IMR-90 (cell line): ENCODE data around the gene PLCXD1. TPM values are rescaled to one million over a fixed set of nuclear protein-coding genes. Genes with fewer than 3 reads are reported as not detected.

ENCODE experiments used
- ATAC-seq: fragments of 200-7000 bp; cut with Tn5 transposase; 2 replicates; pipeline ENCODE4 v1.9.1; 2020; ENCODE audit warnings: low read depth, mild to moderate bottlenecking, moderate library complexity
- BruUV-seq: library from RNA; stranded (reverse); fragments of 400-500 nt; replicated peaks from 2 replicates; lab custom pipeline; 2021; lab: Mats Ljungman, UMichigan
- CTCF ChIA-PET: fragments of 300-600 bp; formaldehyde crosslinking; extraction: SDS; loops from one replicate; lab custom pipeline; 2021; ENCODE audit warnings: antibody characterized with exemption; lab: Yijun Ruan, JAX
- POLR2A ChIA-PET: fragments of 300-600 bp; sonication (Branson Sonifier 250); formaldehyde crosslinking; loops from one replicate; lab custom pipeline; 2022; ENCODE audit warnings: antibody characterized with exemption; ENCODE audit not compliant: unreplicated experiment; lab: Charles Lee
- DNase-seq: peaks from one replicate; pipeline ENCODE4 v3.0.0; 2013
- H2AFZ ChIP-seq: replicated peaks from 2 replicates; pipeline ENCODE3; 2013; ENCODE audit warnings: low read length, mild to moderate bottlenecking; ENCODE audit not compliant: poor library complexity
- H2AK5ac ChIP-seq: 2 replicates; pipeline ENCODE4 v1.6.1; 2013; ENCODE audit warnings: low read depth, low read length, inconsistent platforms
- H2AK9ac ChIP-seq: replicated peaks from 2 replicates; pipeline ENCODE3; 2013; ENCODE audit warnings: mild to moderate bottlenecking, low read depth, low read length, moderate library complexity; ENCODE audit not compliant: poor library complexity
- H2BK120ac ChIP-seq: 2 replicates; pipeline ENCODE4 v1.6.1; 2013; ENCODE audit warnings: low read depth, low read length, inconsistent platforms
- H2BK15ac ChIP-seq: 3 replicates; pipeline ENCODE4 v1.6.1; 2013; ENCODE audit warnings: low read depth, low read length, inconsistent platforms
- H2BK20ac ChIP-seq: 2 replicates; pipeline ENCODE4 v1.6.1; 2013; ENCODE audit warnings: low read depth, mild to moderate bottlenecking, inconsistent platforms, low read length, moderate library complexity
- H2BK5ac ChIP-seq: 2 replicates; pipeline ENCODE4 v1.6.1; 2013; ENCODE audit warnings: mild to moderate bottlenecking, low read depth, low read length, inconsistent platforms; ENCODE audit not compliant: poor library complexity, severe bottlenecking
- H3K14ac ChIP-seq: replicated peaks from 2 replicates; pipeline ENCODE4 v1.6.1; 2013; ENCODE audit warnings: low read depth, low read length, inconsistent platforms
- H3K18ac ChIP-seq: 2 replicates; pipeline ENCODE4 v1.6.1; 2013; ENCODE audit warnings: low read depth, low read length, control low read depth
- H3K23ac ChIP-seq: 2 replicates; pipeline ENCODE4 v1.6.1; 2013; ENCODE audit warnings: low read depth, low read length, inconsistent platforms
- H3K27ac ChIP-seq: 2 replicates; pipeline ENCODE4 v1.5.1; 2013; ENCODE audit warnings: mild to moderate bottlenecking, control low read depth, low read length; ENCODE audit not compliant: insufficient read depth
- H3K27me3 ChIP-seq: 2 replicates; pipeline ENCODE4 v1.6.1; 2013; ENCODE audit warnings: low read length; ENCODE audit not compliant: control insufficient read depth, insufficient read depth
- H3K36me3 ChIP-seq: 2 replicates; pipeline ENCODE4 v1.6.1; 2013; ENCODE audit warnings: low read length, mixed read lengths; ENCODE audit not compliant: control insufficient read depth, insufficient read depth
- H3K4ac ChIP-seq: 2 replicates; pipeline ENCODE4 v1.6.1; 2013; ENCODE audit warnings: low read depth, low read length, inconsistent platforms
- H3K4me1 ChIP-seq: 2 replicates; pipeline ENCODE4 v1.6.1; 2013; ENCODE audit warnings: low read length, mixed read lengths; ENCODE audit not compliant: control insufficient read depth, insufficient read depth
- H3K4me2 ChIP-seq: 2 replicates; pipeline ENCODE4 v1.6.1; 2013; ENCODE audit warnings: low read depth, mild to moderate bottlenecking, control low read depth, low read length, moderate library complexity
- H3K4me3 ChIP-seq: 2 replicates; pipeline ENCODE4 v1.5.1; 2013; ENCODE audit warnings: low read depth, mild to moderate bottlenecking, control low read depth, low read length, moderate library complexity; ENCODE audit not compliant: insufficient read depth
- H3K56ac ChIP-seq: 2 replicates; pipeline ENCODE4 v1.6.1; 2013; ENCODE audit warnings: low read length, inconsistent platforms; ENCODE audit not compliant: insufficient read depth; ENCODE audit errors: extremely low read depth
- H3K79me1 ChIP-seq, 2 experiments: 2 replicates each; pipeline ENCODE4 v1.6.1; 2013; ENCODE audit warnings: low read length in 2 of 2, inconsistent platforms in 1 of 2, low read depth in 1 of 2
- H3K9ac ChIP-seq: 2 replicates; pipeline ENCODE4 v1.6.1; 2013; ENCODE audit warnings: low read depth, low read length, control low read depth
- H3K9me1 ChIP-seq: 2 replicates; pipeline ENCODE4 v1.6.1; 2013; ENCODE audit warnings: low read length, inconsistent platforms; ENCODE audit not compliant: insufficient read depth
- H3K9me3 ChIP-seq: 2 replicates; pipeline ENCODE4 v1.6.1; 2013; ENCODE audit warnings: low read length; ENCODE audit not compliant: control insufficient read depth, insufficient read depth
- H4K20me1 ChIP-seq: 2 replicates; pipeline ENCODE4 v1.6.1; 2013; ENCODE audit warnings: low read length, inconsistent platforms; ENCODE audit not compliant: insufficient read depth
- H4K5ac ChIP-seq: 2 replicates; pipeline ENCODE4 v1.6.1; 2013; ENCODE audit warnings: mild to moderate bottlenecking, low read depth, low read length, control low read depth
- H4K8ac ChIP-seq, 2 experiments: 2 replicates each; pipeline ENCODE4 v1.6.1; 2013; ENCODE audit warnings: low read depth in 2 of 2, low read length in 2 of 2, control low read depth in 1 of 2, inconsistent platforms in 1 of 2
- H4K91ac ChIP-seq: 2 replicates; pipeline ENCODE4 v1.6.1; 2013; ENCODE audit warnings: low read depth, low read length, inconsistent platforms; ENCODE audit not compliant: insufficient read depth
- CEBPB ChIP-seq: IDR thresholded peaks from 2 replicates; pipeline ENCODE4 v1.6.1; 2012; ENCODE audit warnings: low read depth, low read length, improper control_type of control experiment
- ELK1 ChIP-seq: fragments of 150-350 bp; IDR thresholded peaks from 2 replicates; pipeline ENCODE4 v1.6.1; 2016; ENCODE audit warnings: low read depth, mild to moderate bottlenecking, low read length, moderate library complexity, borderline replicate concordance
- MAZ ChIP-seq: IDR thresholded peaks from 2 replicates; pipeline ENCODE4 v1.6.1; 2012; ENCODE audit warnings: low read depth, mild to moderate bottlenecking, low read length, improper control_type of control experiment, moderate library complexity, borderline replicate concordance
- MXI1 ChIP-seq: IDR thresholded peaks from 2 replicates; pipeline ENCODE4 v1.6.1; 2012; ENCODE audit warnings: low read depth, mild to moderate bottlenecking, low read length, moderate library complexity, borderline replicate concordance
- NFE2L2 ChIP-seq: fragments of 150-350 bp; IDR thresholded peaks from 2 replicates; pipeline ENCODE4 v1.6.1; 2016; ENCODE audit warnings: low read depth, mild to moderate bottlenecking, low read length
- POLR2A ChIP-seq: IDR thresholded peaks from 2 replicates; pipeline ENCODE4 v1.6.1; 2012; ENCODE audit warnings: mild to moderate bottlenecking, low read depth, low read length
- RAD21 ChIP-seq: IDR thresholded peaks from 2 replicates; pipeline ENCODE4 v1.6.1; 2012; ENCODE audit warnings: low read length, improper control_type of control experiment
- RCOR1 ChIP-seq: IDR thresholded peaks from 2 replicates; pipeline ENCODE4 v1.6.1; 2012; ENCODE audit warnings: mild to moderate bottlenecking, low read length, improper control_type of control experiment; ENCODE audit not compliant: insufficient replicate concordance
- WGBS, 2 experiments: methylation state at CpG; one replicate each; pipeline versions ENCODE4 v1.1.5 to v1.1.7; 2013; ENCODE audit warnings: missing lambda C conversion rate in 2 of 2; ENCODE audit not compliant: insufficient read length in 1 of 2; ENCODE audit errors: extremely low coverage in 2 of 2; 5-methylcytosine and 5-hydroxymethylcytosine counted together
- dilution Hi-C: fragments of 300-500 bp; cut with HindIII; formaldehyde crosslinking; loops from one replicate; pipeline ENCODE4 v1.14.3; 2018; ENCODE audit warnings: low sequenced_read_pairs; ENCODE audit not compliant: unreplicated experiment
- in situ Hi-C: fragments of 300-500 bp; cut with MboI; formaldehyde crosslinking; loops from 3 replicates; pipeline ENCODE4 v1.14.3; 2019; ENCODE audit warnings: low sequenced_read_pairs, inconsistent platforms, mixed read lengths
- intact Hi-C: fragments of 100-400 bp; cut with micrococcal nuclease; formaldehyde crosslinking; loops from 2 replicates; pipeline ENCODE4 v1.10.0; 2022
- polyA plus RNA-seq, 3 experiments: library from polyadenylated mRNA; depleted of rRNA; stranded (reverse); fragments of >200 nt; gene quantifications; 2 replicates each; pipeline ENCODE4 v1.2.3, GENCODE V29; 2012; ENCODE audit warnings: low replicate concordance in 1 of 3
- total RNA-seq: library from RNA; depleted of rRNA; stranded (reverse); fragments of >200 nt; gene quantifications from 2 replicates; pipeline ENCODE4 v1.2.3, GENCODE V29; 2012
- TF ChIP-seq, protein P1 (sequence below): conservative IDR thresholded peaks from 2 replicates; pipeline ENCODE4 v1.5.1; 2012; ENCODE audit warnings: mild to moderate bottlenecking, low read depth, low read length, improper control_type of control experiment

PLCXD1 gene
- total and polyA plus RNA-seq, 2 of the 4 experiments (the other 2 are of a cell fraction) = 16.7 to 17.7 TPM

- BruUV-seq = no TSS peak
- 74% methylated on average over 11 of the region's 21 CpGs; no CpG with 5 or more reads in 1 of the 2 experiments for WGBS, 2 experiments
- ATAC-seq (no peak), DNase-seq (no peak)
- Histone ChIP-seq H3K9ac (no peak overlapping the region), H4K20me1 (no peaks in the 10 kb centered on the region), H3K27me3 (no peaks in the 10 kb centered on the region), H2BK120ac (no peak overlapping the region), H3K18ac (no peak overlapping the region), H2BK15ac (no peak overlapping the region), H2AK5ac (no peak overlapping the region), H2BK20ac (no peak overlapping the region), H4K5ac (no peak overlapping the region), H3K9me3 (peaks cover 4% of the 10 kb centered on the region; the same call in 1 of the 2 replicates), H3K14ac (no peak overlapping the region), H3K56ac (no peak overlapping the region), H3K4me2 (no peak overlapping the region), H2BK5ac (no peak overlapping the region), H3K27ac (no peak overlapping the region), H3K36me3 (no peaks in the 10 kb centered on the region), H2AFZ (no peak overlapping the region), H3K4me1 (no peaks in the 10 kb centered on the region), H3K9me1 (no peaks in the 10 kb centered on the region), H4K8ac (no peak overlapping the region), H2AK9ac (no peak overlapping the region), H3K4me3 (no peak overlapping the region), H3K23ac (no peak overlapping the region), H3K79me1 (no peaks in the 10 kb centered on the region), H4K91ac (no peak overlapping the region), H3K4ac (no peak overlapping the region)
- intact Hi-C loops = no loop called here
- TF ChIP-seq POLR2A (no peak), CEBPB (no peak), RCOR1 (no peak), MAZ (no peak), RAD21 (no peak), MXI1 (no peak), ELK1 (no peak), NFE2L2 (no peak)
- TF ChIP-seq, protein P1, sequence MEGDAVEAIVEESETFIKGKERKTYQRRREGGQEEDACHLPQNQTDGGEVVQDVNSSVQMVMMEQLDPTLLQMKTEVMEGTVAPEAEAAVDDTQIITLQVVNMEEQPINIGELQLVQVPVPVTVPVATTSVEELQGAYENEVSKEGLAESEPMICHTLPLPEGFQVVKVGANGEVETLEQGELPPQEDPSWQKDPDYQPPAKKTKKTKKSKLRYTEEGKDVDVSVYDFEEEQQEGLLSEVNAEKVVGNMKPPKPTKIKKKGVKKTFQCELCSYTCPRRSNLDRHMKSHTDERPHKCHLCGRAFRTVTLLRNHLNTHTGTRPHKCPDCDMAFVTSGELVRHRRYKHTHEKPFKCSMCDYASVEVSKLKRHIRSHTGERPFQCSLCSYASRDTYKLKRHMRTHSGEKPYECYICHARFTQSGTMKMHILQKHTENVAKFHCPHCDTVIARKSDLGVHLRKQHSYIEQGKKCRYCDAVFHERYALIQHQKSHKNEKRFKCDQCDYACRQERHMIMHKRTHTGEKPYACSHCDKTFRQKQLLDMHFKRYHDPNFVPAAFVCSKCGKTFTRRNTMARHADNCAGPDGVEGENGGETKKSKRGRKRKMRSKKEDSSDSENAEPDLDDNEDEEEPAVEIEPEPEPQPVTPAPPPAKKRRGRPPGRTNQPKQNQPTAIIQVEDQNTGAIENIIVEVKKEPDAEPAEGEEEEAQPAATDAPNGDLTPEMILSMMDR = no peak
- POLR2A ChIA-PET = no interaction called here
- CTCF ChIA-PET = no interaction called here
- in situ Hi-C loops = no loop called here
- dilution Hi-C loops = no loop called here
These were observed 23.4 kb upstream of the PLCXD1 start for GRCh38 chrX:257681-258289.
